GM21528 (cell line): ENCODE measurements around the gene BCO2.

Source experiments
- ATAC-seq: cut with Tn5 transposase; IDR thresholded peaks from one replicate; pipeline ENCODE4 v1.9.1; 2021; ENCODE audit warnings: mild to moderate bottlenecking, moderate library complexity; ENCODE audit not compliant: unreplicated experiment, low FRiP score

Gene BCO2

GRCh38 chr11:112241486-112241885, 66.2 kb downstream of the BCO2 start:
- no peak for ATAC-seq

DNA sequence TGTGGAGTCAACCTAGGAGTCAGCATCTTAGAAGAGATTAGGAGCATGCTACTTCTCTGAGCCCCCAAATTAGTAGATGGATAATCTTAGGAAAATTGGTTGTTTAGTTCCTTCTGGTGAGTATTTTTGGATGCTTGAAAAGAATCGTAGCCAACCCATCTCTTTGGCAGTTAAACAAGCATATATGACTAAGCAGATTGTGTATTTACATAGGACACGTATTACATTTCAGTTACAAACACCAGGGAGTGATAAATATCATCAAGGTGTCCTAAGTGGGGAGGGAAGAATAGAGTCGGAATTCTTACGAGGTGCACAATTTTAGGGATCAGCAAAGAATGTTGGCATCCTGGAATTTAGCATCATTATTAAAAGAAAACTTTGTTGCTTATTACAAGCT, 71.9 kb downstream of the BCO2 start:
- no peak for ATAC-seq

- no peak for ATAC-seq
Observed at GRCh38 chr11:112248201-112248600, 72.9 kb downstream of the BCO2 start.

DNA sequence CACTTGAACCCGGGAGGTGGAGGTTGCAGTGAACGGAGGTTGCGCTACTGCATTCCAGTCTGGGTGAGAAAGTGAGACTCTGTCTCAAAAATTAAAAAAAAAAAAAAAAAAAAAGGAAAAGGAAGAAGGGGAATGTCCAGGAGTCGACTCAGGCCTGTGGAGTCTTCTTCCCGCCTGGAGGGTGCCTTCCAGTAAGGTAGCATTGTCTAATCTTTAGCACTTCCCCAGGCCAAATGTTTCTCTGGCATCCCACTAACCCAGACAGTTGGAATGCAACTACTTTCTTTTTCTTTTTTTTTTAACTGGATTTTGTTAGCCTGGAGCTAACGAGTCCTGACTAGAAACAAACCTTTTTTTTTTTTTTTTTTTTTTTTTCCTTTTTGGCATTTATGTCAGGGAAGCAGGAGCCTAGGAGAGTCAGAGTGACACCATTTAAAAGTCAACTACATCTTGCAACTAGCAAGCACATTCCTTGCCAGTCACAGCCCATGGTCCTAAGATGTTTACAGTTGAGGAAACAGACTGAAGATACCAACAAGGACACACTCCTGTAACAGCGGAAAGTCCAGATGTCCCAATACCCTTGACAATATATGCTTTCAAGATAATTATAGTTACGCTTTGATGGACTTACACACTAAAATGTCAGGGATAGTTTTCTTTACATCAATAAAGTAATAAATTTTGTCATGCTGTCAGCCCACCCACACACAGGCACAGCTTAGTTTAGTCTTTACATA, 74.7 kb downstream of the BCO2 start:
- no peak for ATAC-seq

GRCh38 chr11:112253605-112254242, 78.4 kb downstream of the BCO2 start:
- ATAC-seq = no peak

DNA sequence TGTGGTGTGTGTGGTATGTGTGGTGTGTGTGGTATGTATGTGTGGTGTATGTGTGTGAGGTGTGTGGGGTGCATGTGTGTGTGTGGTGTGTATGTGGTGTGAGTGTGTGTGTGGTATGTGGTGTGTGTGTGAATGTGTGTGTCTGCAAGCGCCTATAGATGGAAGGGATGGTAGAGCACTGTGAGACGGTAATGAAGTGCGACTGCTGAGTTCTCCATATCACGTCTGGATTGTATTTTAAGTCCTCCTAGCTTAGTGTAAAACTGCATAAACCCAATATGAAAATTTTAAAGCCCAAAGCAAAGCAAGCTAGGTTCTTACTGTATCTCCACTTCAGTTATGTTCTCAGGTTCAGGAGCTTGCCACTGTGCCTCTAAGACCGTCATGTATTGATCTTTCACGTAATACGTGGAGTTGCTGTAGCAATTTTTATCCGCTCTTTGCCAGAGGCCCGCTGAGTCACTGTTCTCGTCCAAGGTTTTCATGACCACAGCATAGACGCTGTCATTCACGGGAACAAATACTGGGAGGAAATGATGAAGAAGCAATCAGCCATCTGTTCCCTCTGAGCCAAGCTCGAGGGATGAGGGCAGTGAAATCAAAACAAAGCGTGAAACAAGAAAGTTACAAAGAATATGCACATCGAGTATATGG, 79.9 kb downstream of the BCO2 start:
- no peak for ATAC-seq

GRCh38 chr11:112260490-112260889, 85.2 kb downstream of the BCO2 start, which contains the start of gene PLET1:
PLET1 (minus strand) TSS chr11:112260860; CDS start chr11:112260589, 271 bp downstream.
- no peak for ATAC-seq

DNA sequence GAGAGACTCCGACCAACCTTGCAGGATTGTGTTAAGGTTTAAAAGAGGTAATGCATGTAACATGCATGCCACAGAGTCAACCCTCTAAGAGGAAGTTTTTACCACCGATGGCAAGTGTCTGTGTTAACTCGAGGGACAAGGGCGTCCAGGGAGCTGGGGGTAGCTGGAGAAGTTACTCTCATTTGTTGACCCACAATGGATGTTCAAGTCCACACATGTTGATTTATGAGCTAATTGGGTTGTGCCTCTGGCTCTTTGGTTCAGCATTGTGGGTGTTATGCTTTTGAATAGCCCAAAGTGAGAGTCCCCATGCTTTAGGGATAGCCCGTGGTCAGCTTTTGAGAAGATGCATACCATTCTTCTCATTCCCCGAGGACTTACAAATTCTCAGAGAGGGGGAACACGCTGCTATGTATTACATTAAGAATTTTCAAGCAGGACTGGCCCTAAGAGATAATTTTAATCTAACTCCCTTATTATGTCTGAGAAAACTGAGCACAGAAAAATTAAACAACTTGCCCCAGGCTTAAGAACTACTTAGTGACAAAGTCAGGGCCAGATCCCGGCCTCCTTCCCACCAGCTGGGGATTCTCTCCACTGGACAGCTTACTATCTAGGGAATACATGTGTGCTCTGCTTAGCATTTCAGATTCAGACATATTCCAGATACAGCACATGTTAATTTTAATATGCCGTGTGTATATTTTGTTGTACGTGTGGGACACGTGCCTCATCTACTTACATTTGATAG, 90.5 kb downstream of the BCO2 start:
- ATAC-seq = no peak

GRCh38 chr11:112266410-112266778, 91.1 kb downstream of the BCO2 start:
- no peak for ATAC-seq

- ATAC-seq = no peak
Observed at GRCh38 chr11:112267188-112267591, 91.9 kb downstream of the BCO2 start.

- ATAC-seq = no peak
Observed at GRCh38 chr11:112268406-112268805, 93.1 kb downstream of the BCO2 start.
